ENCODE measurements around the gene ROBO1.
"Not testable (repeated sequence)": the region's sequence is repeated elsewhere in the genome, so short reads cannot be mapped to it uniquely, and the experiment has no call there.

The ROBO1 gene

GRCh38 chr3:79551997-79552396, 215.8 kb downstream of the ROBO1 start:
- DNase-seq (ENCODE audit: low read depth in 2 of 2) = no peak

GRCh38 chr3:79551321-79551892, 216.4 kb downstream of the ROBO1 start:
- DNase-seq (ENCODE audit: low read depth in 2 of 2) = no peak

GRCh38 chr3:79543218-79543982, 224.4 kb downstream of the ROBO1 start:
- no peak for DNase-seq (ENCODE audit: low read depth in 2 of 2)

DNA sequence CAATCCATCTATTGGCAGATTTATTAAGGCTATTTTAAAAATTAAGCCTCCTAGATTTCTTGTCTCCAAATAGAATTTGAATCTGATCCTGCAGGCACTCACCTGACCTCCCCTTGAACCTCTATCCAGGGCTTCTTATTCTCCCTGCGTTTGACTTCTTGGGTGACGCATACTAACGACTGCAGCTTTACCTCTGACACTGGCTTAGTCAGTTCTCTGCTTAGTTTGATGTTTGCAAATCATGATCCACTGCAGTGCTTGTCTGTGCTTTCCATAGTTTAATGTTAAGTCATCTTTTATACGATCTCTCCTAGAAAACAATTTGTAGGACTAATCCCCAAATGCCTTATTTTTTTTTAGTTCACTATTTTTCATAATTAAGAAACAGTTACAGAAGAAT, 233.1 kb downstream of the ROBO1 start:
- DNase-seq (ENCODE audit: low read depth in 2 of 2) = no peak

DNA sequence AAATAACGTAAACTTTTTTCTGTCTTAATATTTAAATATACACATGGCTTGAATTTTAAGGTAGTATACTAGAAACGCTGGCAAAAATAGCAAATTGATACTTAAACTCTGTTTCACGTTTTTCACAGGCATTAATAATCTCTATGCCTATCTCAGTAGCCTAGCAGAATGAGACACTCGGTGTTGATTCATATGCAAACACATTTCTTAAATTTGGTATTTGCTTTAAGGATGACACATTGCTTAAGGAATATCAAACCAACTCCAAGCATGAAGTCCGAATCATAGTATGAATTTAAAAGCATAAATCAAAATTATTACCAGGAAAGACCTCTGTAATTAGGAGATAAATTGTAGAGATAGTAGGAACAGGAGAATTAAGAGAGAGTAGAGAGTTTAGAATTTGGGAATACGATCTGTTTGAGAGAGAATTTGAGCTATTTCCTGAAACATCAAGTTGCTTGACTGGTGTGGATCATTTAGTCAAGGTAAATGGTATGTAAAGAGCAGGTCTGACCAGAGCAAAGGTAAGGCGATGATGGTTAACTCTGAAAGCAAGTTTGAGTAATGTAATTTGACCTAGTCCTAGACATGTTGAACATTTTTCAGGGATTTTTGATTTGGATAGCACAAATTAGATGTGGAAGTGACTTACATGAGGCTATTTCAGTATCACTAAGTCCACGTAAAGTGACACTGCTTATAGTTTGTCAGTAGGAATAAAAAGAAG, 236.1 kb downstream of the ROBO1 start:
- no peak for DNase-seq (ENCODE audit: low read depth in 2 of 2)

DNA sequence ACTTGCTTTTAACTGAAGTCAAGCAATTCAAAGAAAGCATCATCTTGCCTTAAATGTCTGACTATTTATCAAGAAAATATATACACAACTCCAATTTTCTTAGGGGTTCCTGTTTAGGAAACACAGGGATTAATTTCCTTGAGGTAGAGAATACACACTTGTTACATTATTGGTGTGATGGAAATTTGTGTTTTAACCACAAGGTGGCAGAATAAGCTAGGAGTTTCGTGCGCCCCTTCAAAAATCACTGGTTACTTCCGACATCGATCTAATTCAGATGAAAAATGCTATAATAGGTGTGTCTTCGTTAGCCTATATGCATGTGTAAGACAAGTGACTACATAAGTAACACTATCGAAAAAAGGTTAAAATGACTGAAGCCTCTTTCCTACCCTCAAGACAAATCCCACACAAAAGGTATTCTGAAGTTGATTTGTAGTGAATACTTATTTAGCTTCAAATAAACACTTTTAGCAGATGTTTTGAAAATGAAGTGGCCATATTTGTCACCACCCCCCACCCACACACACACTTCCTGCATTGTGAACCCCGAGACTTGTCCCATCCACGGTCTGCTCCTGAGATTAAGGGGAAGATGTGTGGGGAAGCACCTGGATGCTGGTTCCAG, 246.5 kb downstream of the ROBO1 start:
- no peak for DNase-seq (ENCODE audit: low read depth in 2 of 2)

GRCh38 chr3:79517766-79518413, 249.9 kb downstream of the ROBO1 start:
- no peak for DNase-seq (ENCODE audit: low read depth in 2 of 2)

DNA sequence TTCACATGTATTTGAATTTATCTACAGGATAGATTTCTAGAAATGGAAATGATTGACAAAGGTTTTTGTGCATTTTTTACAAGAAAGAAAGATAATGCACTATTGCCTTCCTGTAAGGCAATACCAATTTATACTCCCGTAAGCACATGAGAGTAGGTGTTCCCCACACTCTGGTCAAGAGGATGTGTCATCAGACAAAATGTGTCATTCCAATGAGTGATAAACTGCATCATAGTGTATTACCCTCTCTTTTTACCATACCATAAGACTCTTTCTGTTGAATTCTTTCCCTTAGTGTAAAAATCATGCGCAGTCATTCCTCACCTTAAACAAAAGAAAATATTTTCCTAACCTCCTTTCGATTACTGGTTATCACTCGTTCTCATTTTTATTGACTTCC, 251.0 kb downstream of the ROBO1 start:
- DNase-seq (ENCODE audit: low read depth in 2 of 2) = no peak

GRCh38 chr3:79515072-79515471, 252.7 kb downstream of the ROBO1 start:
- DNase-seq (ENCODE audit: low read depth in 2 of 2) = no peak

- DNase-seq (ENCODE audit: low read depth in 2 of 2) = no peak
Measured at GRCh38 chr3:79514069-79514468, 253.7 kb downstream of the ROBO1 start.

DNA sequence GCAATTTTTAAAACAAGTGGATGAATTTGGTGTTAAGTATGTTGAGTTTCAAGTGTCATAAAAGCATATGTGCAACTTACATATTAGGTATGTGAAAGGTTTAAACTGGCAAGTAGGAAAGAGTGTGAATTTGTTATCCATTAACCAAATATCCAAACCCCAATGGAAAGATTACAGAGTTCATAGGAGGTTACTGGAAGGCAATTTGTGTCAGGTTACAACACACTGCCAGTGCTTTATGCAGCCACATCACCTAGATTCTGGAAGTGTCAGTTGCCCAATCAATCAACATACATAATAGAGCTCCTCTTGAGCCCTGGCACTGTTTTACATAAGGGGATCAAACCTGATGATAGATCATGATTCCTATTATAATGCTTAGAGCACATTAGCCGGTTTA, 261.0 kb downstream of the ROBO1 start:
- no peak for DNase-seq (ENCODE audit: low read depth in 2 of 2)

GRCh38 chr3:79502216-79502681, 265.5 kb downstream of the ROBO1 start:
- DNase-seq (ENCODE audit: low read depth in 2 of 2) = not testable (repeated sequence)

DNA sequence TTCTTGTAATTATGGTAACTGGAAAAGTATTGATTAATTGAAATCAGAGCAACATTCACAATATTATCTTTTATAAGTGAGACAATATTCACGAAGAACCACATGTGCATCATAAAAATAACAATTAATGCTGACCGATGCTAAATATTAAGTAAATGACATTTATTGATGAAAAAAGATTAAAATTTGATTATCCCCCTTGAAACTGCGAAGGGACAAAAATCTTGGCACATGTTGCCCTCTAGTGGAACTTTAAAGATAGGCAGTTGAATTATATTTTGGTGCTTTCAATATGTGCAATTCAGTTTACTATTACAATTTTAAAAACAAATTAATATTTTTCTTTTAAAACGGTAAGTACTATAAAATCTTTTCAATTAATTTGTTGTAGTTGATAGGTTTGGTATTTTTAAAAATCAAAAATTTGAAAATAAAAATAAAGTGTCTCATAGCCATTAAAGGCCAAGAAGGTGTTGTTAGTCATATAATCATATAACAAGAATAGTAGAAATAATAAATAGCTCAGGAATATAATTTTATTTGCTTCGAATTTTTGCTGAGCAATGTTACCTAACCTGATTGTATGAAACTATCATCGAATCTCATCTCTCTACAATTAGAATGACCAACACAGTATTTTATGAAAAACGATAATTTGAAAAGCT, 270.2 kb downstream of the ROBO1 start:
- DNase-seq (ENCODE audit: low read depth in 2 of 2) = no peak

GRCh38 chr3:79491029-79491641, 276.7 kb downstream of the ROBO1 start:
- DNase-seq (ENCODE audit: low read depth in 2 of 2) = no peak

- DNase-seq (ENCODE audit: low read depth in 2 of 2) = no peak
Measured at GRCh38 chr3:79490165-79491028, 277.4 kb downstream of the ROBO1 start.

- no peak for DNase-seq (ENCODE audit: low read depth in 2 of 2)
Measured at GRCh38 chr3:79488407-79488806, 279.4 kb downstream of the ROBO1 start.

DNA sequence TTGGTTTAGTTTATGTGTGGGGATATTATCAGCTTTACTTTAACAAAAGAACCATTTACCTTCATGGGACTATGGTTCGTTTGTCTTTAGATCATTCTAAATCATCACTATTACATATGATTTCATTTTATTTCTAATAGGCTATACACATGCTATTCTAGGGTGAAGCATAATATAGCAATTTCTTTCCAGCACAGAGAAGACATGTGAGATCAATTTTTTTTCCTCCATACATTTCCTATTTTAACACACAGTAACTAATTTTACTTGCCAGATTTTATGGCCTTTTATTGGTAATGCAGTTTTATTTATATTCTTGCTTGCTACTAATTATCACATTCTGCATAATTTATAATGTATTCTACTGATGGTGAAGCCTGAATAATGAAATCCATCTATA, 287.1 kb downstream of the ROBO1 start:
- DNase-seq (ENCODE audit: low read depth in 2 of 2) = no peak

DNA sequence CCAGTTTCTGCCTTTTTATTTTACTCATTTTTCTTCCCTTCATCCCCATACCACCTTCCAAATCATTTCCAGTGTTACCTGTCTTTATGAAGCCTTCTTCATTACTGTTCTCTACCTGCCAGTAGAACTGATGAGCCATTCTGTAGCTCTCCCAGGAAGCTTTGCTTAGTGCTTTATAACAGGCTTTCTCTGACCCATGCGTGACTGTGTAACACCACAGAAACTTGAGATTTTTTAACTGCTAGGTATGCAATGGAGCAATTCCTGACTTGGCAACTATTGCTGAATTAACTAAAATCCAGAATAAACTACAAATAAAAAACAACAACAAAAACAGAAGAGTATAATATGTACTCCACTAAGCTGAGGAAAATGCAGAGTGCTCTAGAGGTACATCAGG, 289.2 kb downstream of the ROBO1 start:
- no peak for DNase-seq (ENCODE audit: low read depth in 2 of 2)

DNA sequence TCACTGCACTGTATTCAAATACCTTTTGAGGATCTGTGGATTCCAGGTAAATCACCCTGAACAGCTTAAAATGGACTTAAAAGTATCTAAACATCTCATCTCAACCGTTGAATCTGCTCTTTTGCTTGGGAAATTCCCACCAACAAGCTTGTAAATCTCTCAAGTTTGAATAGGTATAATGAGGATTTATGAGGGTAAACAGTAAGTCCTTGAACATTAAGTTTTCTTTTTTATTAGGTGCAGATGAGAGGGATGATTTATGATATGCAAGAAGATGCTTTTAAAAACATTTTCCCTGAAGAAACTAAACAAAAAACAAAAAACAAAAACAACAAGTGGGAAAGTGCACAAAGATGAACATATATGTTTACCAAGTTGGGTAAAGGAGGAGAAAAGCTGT, 290.6 kb downstream of the ROBO1 start:
- no peak for DNase-seq (ENCODE audit: low read depth in 2 of 2)

DNA sequence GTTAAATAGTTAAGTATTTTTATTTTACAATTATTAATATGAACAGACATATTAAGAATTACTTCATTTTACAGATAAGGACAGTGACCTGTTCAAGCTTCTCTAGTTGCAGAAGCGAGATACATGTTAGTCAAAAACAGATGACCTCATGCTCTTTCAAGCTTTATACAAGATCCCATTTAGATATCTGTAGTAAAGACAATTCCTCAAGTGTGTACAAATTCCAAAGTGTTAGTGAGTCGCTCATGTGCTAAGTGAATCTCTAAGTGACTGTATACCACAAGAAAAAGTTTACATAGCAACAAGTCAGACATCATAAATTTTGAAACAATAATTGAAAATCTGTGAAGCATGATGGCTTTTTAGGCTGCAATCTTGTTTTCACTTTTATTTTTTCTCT, 293.8 kb downstream of the ROBO1 start:
- no peak for DNase-seq (ENCODE audit: low read depth in 2 of 2)
